SK-N-SH (cell line): ENCODE results near the gene ALS2CL. TPM values are rescaled to one million over a fixed set of nuclear protein-coding genes. Genes with fewer than 3 reads are reported as not detected.

Experiments used
- CTCF ChIA-PET: fragments of 300-600, 350-600 bp; formaldehyde crosslinking; extraction: SDS; loops from one replicate; lab custom pipeline; 2021; lab: Yijun Ruan, JAX
- POLR2A ChIA-PET: fragments of 350-600 bp; sonication (Branson Sonifier 250); formaldehyde crosslinking; extraction: SDS; loops from one replicate; lab custom pipeline; 2020; ENCODE audit warnings: antibody characterized with exemption, inconsistent platforms; lab: Yijun Ruan, JAX
- DNase-seq: peaks from one replicate; pipeline ENCODE4 v3.0.0; 2012
- H2AFZ ChIP-seq: fragments of 200-600 bp; sonication (generic); 2 replicates; pipeline ENCODE4 v1.8.1; 2016; ENCODE audit warnings: antibody characterized with exemption, mild to moderate bottlenecking, low read depth
- H3F3A ChIP-seq: fragments of 200-600 bp; sonication (generic); replicated peaks from 2 replicates; pipeline ENCODE3; 2016; ENCODE audit warnings: antibody characterized with exemption, mild to moderate bottlenecking; ENCODE audit not compliant: insufficient read depth
- H3K27ac ChIP-seq, 2 experiments: fragments of 200-500 bp in 1 of 2; fragments of 200-600 bp in 1 of 2; sonication (Bioruptor generic) in 1 of 2; sonication (generic), shearing (Covaris generic) in 1 of 2; 2 replicates each; pipeline versions ENCODE4 v1.5.1 to v1.6.1; 2014 to 2016; ENCODE audit warnings: low read depth in 2 of 2, inconsistent platforms in 1 of 2, low read length in 1 of 2, mild to moderate bottlenecking in 1 of 2, mixed read lengths in 1 of 2
- H3K27me3 ChIP-seq: fragments of 200-600 bp; sonication (generic), shearing (Covaris generic); 2 replicates; pipeline ENCODE4 v1.6.1; 2016; ENCODE audit warnings: mixed run types; ENCODE audit not compliant: insufficient read depth
- H3K36me3 ChIP-seq, 2 experiments: fragments of 200-500 bp in 1 of 2; fragments of 200-600 bp in 1 of 2; sonication (Bioruptor generic) in 1 of 2; sonication (generic) in 1 of 2; replicated peaks in 1 of 2; 2 replicates each; pipeline versions ENCODE3 to v1.5.1; 2014 to 2016; ENCODE audit warnings: low read length in 1 of 2, mild to moderate bottlenecking in 1 of 2; ENCODE audit not compliant: insufficient read depth in 2 of 2, control insufficient read depth in 1 of 2
- H3K4me1 ChIP-seq, 2 experiments: fragments of 200-500 bp in 1 of 2; fragments of 200-600 bp in 1 of 2; sonication (Bioruptor generic) in 1 of 2; sonication (generic), shearing (Covaris generic) in 1 of 2; 2 replicates each; pipeline versions ENCODE4 v1.5.1 to v1.6.1; 2014 to 2016; ENCODE audit warnings: low read depth in 1 of 2, low read length in 1 of 2, mixed run types in 1 of 2; ENCODE audit not compliant: insufficient read depth in 2 of 2, control insufficient read depth in 1 of 2
- H3K4me2 ChIP-seq: fragments of 200-600 bp; sonication (generic), shearing (Covaris generic); 2 replicates; pipeline ENCODE4 v1.6.1; 2017; ENCODE audit warnings: mixed run types
- H3K4me3 ChIP-seq, 2 experiments: fragments of 200-500 bp in 1 of 2; fragments of 200-600 bp in 1 of 2; sonication (Bioruptor generic) in 1 of 2; sonication (generic), shearing (Covaris generic) in 1 of 2; 2 replicates each; pipeline versions ENCODE4 v1.5.1 to v1.8.1; 2014 to 2016; ENCODE audit warnings: low read depth in 2 of 2, inconsistent platforms in 1 of 2, low read length in 1 of 2, mild to moderate bottlenecking in 1 of 2, mixed read lengths in 1 of 2, moderate library complexity in 1 of 2
- H3K79me2 ChIP-seq: fragments of 200-600 bp; sonication (generic); 2 replicates; pipeline ENCODE4 v1.8.1; 2017; ENCODE audit warnings: mild to moderate bottlenecking; ENCODE audit not compliant: insufficient read depth
- H3K9ac ChIP-seq: fragments of 200-600 bp; sonication (generic); 2 replicates; pipeline ENCODE4 v1.6.1; 2017; ENCODE audit warnings: mixed run types
- H3K9me2 ChIP-seq: fragments of 200-600 bp; sonication (generic); 2 replicates; pipeline ENCODE4 v1.6.1; 2017; ENCODE audit warnings: mixed run types
- H3K9me3 ChIP-seq: fragments of 200-600 bp; sonication (generic); 2 replicates; pipeline ENCODE4 v1.6.1; 2017; ENCODE audit warnings: mixed run types, mild to moderate bottlenecking, moderate library complexity
- H4K20me1 ChIP-seq: fragments of 200-600 bp; sonication (generic); 2 replicates; pipeline ENCODE4 v1.6.1; 2017; ENCODE audit warnings: mild to moderate bottlenecking, mixed run types; ENCODE audit not compliant: insufficient read depth
- CHD2 ChIP-seq: fragments of 150-350 bp; IDR thresholded peaks from 2 replicates; pipeline ENCODE4 v1.6.1; 2018; ENCODE audit warnings: low read length; ENCODE audit not compliant: partially characterized antibody
- ELF1 ChIP-seq: IDR thresholded peaks from 2 replicates; pipeline ENCODE4 v1.4.0; 2012
- EP300 ChIP-seq, 2 experiments: IDR thresholded peaks; 2 replicates each; pipeline versions ENCODE4 v1.4.0 to v1.6.1; 2012; ENCODE audit warnings: borderline replicate concordance in 1 of 2, low read depth in 1 of 2, low read length in 1 of 2
- FOSL2 ChIP-seq: IDR thresholded peaks from 2 replicates; pipeline ENCODE4 v1.4.0; 2012; ENCODE audit warnings: low read depth, mild to moderate bottlenecking, moderate library complexity, borderline replicate concordance
- FOXJ3 ChIP-seq: sonication (generic); formaldehyde crosslinking; IDR thresholded peaks from 2 replicates; pipeline ENCODE4 v1.5.1; 2020; ENCODE audit warnings: mild to moderate bottlenecking, missing genetic modification reagents
- FOXM1 ChIP-seq: IDR thresholded peaks from 2 replicates; pipeline ENCODE4 v1.4.0; 2012; ENCODE audit warnings: low read depth, mild to moderate bottlenecking
- GABPA ChIP-seq: IDR thresholded peaks from 2 replicates; pipeline ENCODE4 v1.4.0; 2012; ENCODE audit warnings: low read depth, mild to moderate bottlenecking
- GATA2 ChIP-seq: sonication (generic); formaldehyde crosslinking; IDR thresholded peaks from 2 replicates; pipeline ENCODE4 v1.5.0; 2020; ENCODE audit warnings: mild to moderate bottlenecking, missing genetic modification reagents
- NFIC ChIP-seq: IDR thresholded peaks from 2 replicates; pipeline ENCODE4 v1.4.0; 2012; ENCODE audit warnings: borderline replicate concordance
- NRF1 ChIP-seq: IDR thresholded peaks from 2 replicates; pipeline ENCODE4 v1.6.1; 2012; ENCODE audit warnings: low read depth, mild to moderate bottlenecking, low read length
- RAD21 ChIP-seq: IDR thresholded peaks from 2 replicates; pipeline ENCODE4 v1.6.1; 2012; ENCODE audit warnings: mild to moderate bottlenecking, low read length
- RCOR1 ChIP-seq: fragments of 150-350 bp; IDR thresholded peaks from 2 replicates; pipeline ENCODE4 v1.6.1; 2017; ENCODE audit warnings: antibody characterized with exemption, low read length
- RFX5 ChIP-seq: IDR thresholded peaks from 2 replicates; pipeline ENCODE4 v1.6.1; 2012; ENCODE audit warnings: mild to moderate bottlenecking, improper control_type of control experiment, low read length
- RXRA ChIP-seq: IDR thresholded peaks from 2 replicates; pipeline ENCODE4 v1.4.0; 2012; ENCODE audit warnings: low read depth, mild to moderate bottlenecking, borderline replicate concordance
- SIN3A ChIP-seq: IDR thresholded peaks from 2 replicates; pipeline ENCODE4 v1.6.1; 2012; ENCODE audit warnings: low read depth, mild to moderate bottlenecking, low read length, moderate library complexity, borderline replicate concordance
- TAF1 ChIP-seq: IDR thresholded peaks from 2 replicates; pipeline ENCODE4 v1.6.1; 2012; ENCODE audit warnings: low read depth, mild to moderate bottlenecking, low read length, moderate library complexity, borderline replicate concordance
- YY1 ChIP-seq: IDR thresholded peaks from 2 replicates; pipeline ENCODE4 v1.4.0; 2012; ENCODE audit warnings: low read depth, mild to moderate bottlenecking
- WGBS: methylation state at CpG from one replicate; pipeline ENCODE4 v1.1.6; 2017; ENCODE audit warnings: low lambda C conversion rate; 5-methylcytosine and 5-hydroxymethylcytosine counted together
- polyA plus RNA-seq, 3 experiments: library from polyadenylated mRNA; depleted of rRNA; stranded (reverse); fragments of >200 nt; gene quantifications; 2 replicates each; pipeline ENCODE4 v1.2.3, GENCODE V29; 2012
- TF ChIP-seq, protein P1 (sequence below): fragments of 200-600 bp; sonication (generic); IDR thresholded peaks from 2 replicates; pipeline ENCODE4 v1.6.1; 2017; ENCODE audit warnings: antibody characterized with exemption, mild to moderate bottlenecking, moderate library complexity
- TF ChIP-seq, protein P2 (sequence below): IDR thresholded peaks from 2 replicates; pipeline ENCODE4; 2012
- TF ChIP-seq, protein P3 (sequence below): IDR thresholded peaks from 2 replicates; pipeline ENCODE4 v1.4.0; 2012; ENCODE audit warnings: low read depth, borderline replicate concordance
- TF ChIP-seq, protein P4 (sequence below): IDR thresholded peaks from 2 replicates; pipeline ENCODE4 v1.4.0; 2012; ENCODE audit warnings: low read depth
- TF ChIP-seq, protein P5 (sequence below): fragments of 150-350 bp; IDR thresholded peaks from 2 replicates; pipeline ENCODE4 v1.6.1; 2017; ENCODE audit warnings: antibody characterized with exemption, low read length, low read depth, borderline replicate concordance

ALS2CL gene
- polyA plus RNA-seq, 1 of the 3 experiments (the other 2 are of a cell fraction) = 0.18 TPM

DNA sequence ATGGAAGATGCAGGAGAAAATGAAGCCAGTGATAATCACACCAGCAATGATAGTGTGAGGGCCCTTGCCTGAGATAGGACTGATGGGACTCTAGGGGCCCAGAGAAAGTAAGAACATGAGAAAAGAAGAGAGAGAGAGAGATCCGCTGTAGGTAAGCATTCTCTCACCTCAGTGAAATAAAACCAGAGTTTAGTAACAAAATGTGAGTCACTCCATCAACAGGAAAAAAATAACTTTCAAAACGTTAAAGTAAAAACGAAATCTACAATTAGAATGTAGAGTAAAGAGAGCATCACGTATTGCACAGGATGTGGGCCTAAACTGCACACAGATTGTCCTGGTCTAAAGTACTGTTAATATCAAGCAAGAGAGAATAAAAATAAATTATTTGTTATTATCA, 30.9 kb upstream of the ALS2CL start:
- CTCF ChIA-PET = interaction anchor here (0.6 to 1.1 kb wide), 3 partner anchors 104 to 236 kb away, joined by 3 read pairs; no protein-coding TSS in a partner anchor

DNA sequence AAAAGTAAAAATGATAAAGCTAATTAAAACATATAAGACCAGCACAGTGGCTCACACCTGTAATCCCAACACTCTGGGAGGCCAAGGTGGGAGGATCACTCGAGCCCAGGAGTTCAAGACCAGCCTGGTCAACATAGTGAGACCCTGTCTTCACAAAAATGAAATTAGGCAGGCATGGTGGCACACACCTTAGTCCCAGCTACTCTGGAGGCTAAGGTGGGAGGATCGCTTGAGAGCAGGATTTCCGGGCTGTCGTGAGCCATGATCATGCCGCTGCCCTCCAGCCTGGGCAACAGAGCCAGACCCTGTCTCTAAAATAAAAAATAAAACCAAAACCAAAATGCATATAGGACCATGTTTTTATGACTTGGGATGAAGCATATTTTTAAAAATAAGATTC, 29.0 kb upstream of the ALS2CL start:
- Histone ChIP-seq H3K27ac (no peak overlapping the region), H3K4me2 (no peak overlapping the region), H3K4me3 (no peak overlapping the region), H3F3A (no peaks in the 10 kb centered on the region), H3K4me1 (peaks cover 0 to 7% of the 10 kb centered on the region in 2 experiments; a peak in 2 of 4 replicates), H3K79me2 (no peaks in the 10 kb centered on the region), H3K9me2 (no peaks in the 10 kb centered on the region), H2AFZ (no peak overlapping the region), H3K36me3 (no peaks in the 10 kb centered on the region), H3K9ac (no peak overlapping the region), H3K27me3 (no peaks in the 10 kb centered on the region), H3K9me3 (no peaks in the 10 kb centered on the region), H4K20me1 (no peaks in the 10 kb centered on the region)
- 75% methylated on average over 5 of the region's 5 CpGs for WGBS
- ChIA-PET CTCF (interaction anchor here (2.3 kb wide), 1 partner anchor 17 kb away, joined by 8 read pairs; no protein-coding TSS in a partner anchor), POLR2A (no interaction called here)
- TF ChIP-seq, protein P1, sequence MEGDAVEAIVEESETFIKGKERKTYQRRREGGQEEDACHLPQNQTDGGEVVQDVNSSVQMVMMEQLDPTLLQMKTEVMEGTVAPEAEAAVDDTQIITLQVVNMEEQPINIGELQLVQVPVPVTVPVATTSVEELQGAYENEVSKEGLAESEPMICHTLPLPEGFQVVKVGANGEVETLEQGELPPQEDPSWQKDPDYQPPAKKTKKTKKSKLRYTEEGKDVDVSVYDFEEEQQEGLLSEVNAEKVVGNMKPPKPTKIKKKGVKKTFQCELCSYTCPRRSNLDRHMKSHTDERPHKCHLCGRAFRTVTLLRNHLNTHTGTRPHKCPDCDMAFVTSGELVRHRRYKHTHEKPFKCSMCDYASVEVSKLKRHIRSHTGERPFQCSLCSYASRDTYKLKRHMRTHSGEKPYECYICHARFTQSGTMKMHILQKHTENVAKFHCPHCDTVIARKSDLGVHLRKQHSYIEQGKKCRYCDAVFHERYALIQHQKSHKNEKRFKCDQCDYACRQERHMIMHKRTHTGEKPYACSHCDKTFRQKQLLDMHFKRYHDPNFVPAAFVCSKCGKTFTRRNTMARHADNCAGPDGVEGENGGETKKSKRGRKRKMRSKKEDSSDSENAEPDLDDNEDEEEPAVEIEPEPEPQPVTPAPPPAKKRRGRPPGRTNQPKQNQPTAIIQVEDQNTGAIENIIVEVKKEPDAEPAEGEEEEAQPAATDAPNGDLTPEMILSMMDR = no peak
- no peak for TF ChIP-seq RAD21
- no peak for TF ChIP-seq SIN3A
- TF ChIP-seq YY1 = no peak
- TF ChIP-seq NFIC = no peak
- TF ChIP-seq, protein P2, sequence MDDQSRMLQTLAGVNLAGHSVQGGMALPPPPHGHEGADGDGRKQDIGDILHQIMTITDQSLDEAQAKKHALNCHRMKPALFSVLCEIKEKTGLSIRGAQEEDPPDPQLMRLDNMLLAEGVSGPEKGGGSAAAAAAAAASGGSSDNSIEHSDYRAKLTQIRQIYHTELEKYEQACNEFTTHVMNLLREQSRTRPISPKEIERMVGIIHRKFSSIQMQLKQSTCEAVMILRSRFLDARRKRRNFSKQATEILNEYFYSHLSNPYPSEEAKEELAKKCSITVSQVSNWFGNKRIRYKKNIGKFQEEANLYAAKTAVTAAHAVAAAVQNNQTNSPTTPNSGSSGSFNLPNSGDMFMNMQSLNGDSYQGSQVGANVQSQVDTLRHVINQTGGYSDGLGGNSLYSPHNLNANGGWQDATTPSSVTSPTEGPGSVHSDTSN = no peak
- TF ChIP-seq, protein P3, sequence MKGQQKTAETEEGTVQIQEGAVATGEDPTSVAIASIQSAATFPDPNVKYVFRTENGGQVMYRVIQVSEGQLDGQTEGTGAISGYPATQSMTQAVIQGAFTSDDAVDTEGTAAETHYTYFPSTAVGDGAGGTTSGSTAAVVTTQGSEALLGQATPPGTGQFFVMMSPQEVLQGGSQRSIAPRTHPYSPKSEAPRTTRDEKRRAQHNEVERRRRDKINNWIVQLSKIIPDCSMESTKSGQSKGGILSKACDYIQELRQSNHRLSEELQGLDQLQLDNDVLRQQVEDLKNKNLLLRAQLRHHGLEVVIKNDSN = no peak
- no peak for TF ChIP-seq RCOR1
- TF ChIP-seq TAF1 = no peak
- TF ChIP-seq NRF1 = no peak
- DNase-seq = no peak

More for the DNA sequence above, 30.9 kb upstream of the ALS2CL start:
- Histone ChIP-seq H3F3A (no peaks in the 10 kb centered on the region), H3K9me3 (no peaks in the 10 kb centered on the region), H3K4me1 (peaks cover 0 to 7% of the 10 kb centered on the region in 2 experiments; a peak in 2 of 4 replicates), H2AFZ (no peak overlapping the region), H3K79me2 (no peaks in the 10 kb centered on the region), H3K27ac (no peak overlapping the region), H3K9me2 (no peaks in the 10 kb centered on the region), H3K27me3 (no peaks in the 10 kb centered on the region), H3K36me3 (no peaks in the 10 kb centered on the region), H4K20me1 (no peaks in the 10 kb centered on the region), H3K4me2 (no peak overlapping the region), H3K4me3 (no peak overlapping the region), H3K9ac (no peak overlapping the region)
- POLR2A ChIA-PET = no interaction called here
- 55% methylated on average over 4 of the region's 4 CpGs for WGBS
- no peak for TF ChIP-seq FOXM1
- TF ChIP-seq, protein P4, sequence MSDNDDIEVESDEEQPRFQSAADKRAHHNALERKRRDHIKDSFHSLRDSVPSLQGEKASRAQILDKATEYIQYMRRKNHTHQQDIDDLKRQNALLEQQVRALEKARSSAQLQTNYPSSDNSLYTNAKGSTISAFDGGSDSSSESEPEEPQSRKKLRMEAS = no peak
- TF ChIP-seq NFIC = no peak
- TF ChIP-seq ELF1 = no peak
- no peak for TF ChIP-seq FOXJ3 (CRISPR knock-in tag)
- no peak for TF ChIP-seq FOSL2
- TF ChIP-seq GATA2 = no peak
- TF ChIP-seq, protein P3 = no peak
- TF ChIP-seq RXRA = no peak
- TF ChIP-seq, protein P5, sequence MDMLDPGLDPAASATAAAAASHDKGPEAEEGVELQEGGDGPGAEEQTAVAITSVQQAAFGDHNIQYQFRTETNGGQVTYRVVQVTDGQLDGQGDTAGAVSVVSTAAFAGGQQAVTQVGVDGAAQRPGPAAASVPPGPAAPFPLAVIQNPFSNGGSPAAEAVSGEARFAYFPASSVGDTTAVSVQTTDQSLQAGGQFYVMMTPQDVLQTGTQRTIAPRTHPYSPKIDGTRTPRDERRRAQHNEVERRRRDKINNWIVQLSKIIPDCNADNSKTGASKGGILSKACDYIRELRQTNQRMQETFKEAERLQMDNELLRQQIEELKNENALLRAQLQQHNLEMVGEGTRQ = no peak
- no peak for TF ChIP-seq GABPA
- TF ChIP-seq CHD2 = no peak
- no peak for TF ChIP-seq EP300 (IDR thresholded peaks at IDR 0.05; ENCODE audit: borderline replicate concordance in 1 of 2, low read depth in 1 of 2, low read length in 1 of 2)
- no peak for TF ChIP-seq RFX5
- no peak for DNase-seq
